CD4-positive, CD25-positive, alpha-beta regulatory T cell (primary cell): Measurements from ENCODE around the gene ZNF331. TPM values are rescaled to one million over a fixed set of nuclear protein-coding genes. Genes with fewer than 3 reads are reported as not detected.

Experiments
- ATAC-seq, 2 donors: fragments of 150-1000 bp; cut with Tn5 transposase; one replicate each; pipeline ENCODE4 v1.10.0; 2021; ENCODE audit warnings: low read depth in 2 of 2, moderate number of reproducible peaks in 2 of 2, moderate library complexity in 1 of 2
- DNase-seq, 3 donors: peaks; one replicate each; pipeline versions ENCODE4 v3.0.0 to v3.0.0-alpha.2; 2012 to 2022; ENCODE audit warnings: mixed read lengths in 1 of 3
- H3K27ac ChIP-seq: one replicate; pipeline ENCODE4 v1.7.0; 2013; ENCODE audit warnings: mild to moderate bottlenecking, low read length; ENCODE audit not compliant: insufficient read depth, poor library complexity, severe bottlenecking
- H3K27me3 ChIP-seq: one replicate; pipeline ENCODE4 v1.7.0; 2013; ENCODE audit warnings: low read length; ENCODE audit not compliant: control insufficient read depth, insufficient read depth
- H3K36me3 ChIP-seq: one replicate; pipeline ENCODE4 v1.7.0; 2013; ENCODE audit warnings: mild to moderate bottlenecking, low read length, moderate library complexity; ENCODE audit not compliant: control insufficient read depth, insufficient read depth
- H3K4me1 ChIP-seq: 2 replicates; pipeline ENCODE4 v1.7.0; 2013; ENCODE audit warnings: mild to moderate bottlenecking, low read length; ENCODE audit not compliant: insufficient read depth, control insufficient read depth, poor library complexity, severe bottlenecking
- H3K4me3 ChIP-seq: one replicate; pipeline ENCODE4 v1.7.0; 2013; ENCODE audit warnings: low read depth, mild to moderate bottlenecking, low read length, moderate library complexity
- H3K9me3 ChIP-seq, 2 experiments: 1 replicate in 1 of 2; 2 replicates in 1 of 2; pipeline ENCODE4 v1.7.0; 2013; ENCODE audit warnings: low read length in 2 of 2, mild to moderate bottlenecking in 1 of 2, moderate library complexity in 1 of 2; ENCODE audit not compliant: control insufficient read depth in 2 of 2
- H3K27ac Mint-ChIP-seq, 3 donors: one replicate each; pipeline ENCODE4 v1.8.0; 2020 to 2022; ENCODE audit warnings: mild to moderate bottlenecking in 3 of 3, mixed read lengths in 3 of 3, moderate library complexity in 2 of 3
- H3K27me3 Mint-ChIP-seq: one replicate; pipeline ENCODE4 v1.8.0; 2022; ENCODE audit warnings: mild to moderate bottlenecking, mixed read lengths
- H3K36me3 Mint-ChIP-seq: one replicate; pipeline ENCODE4 v1.8.0; 2020; ENCODE audit warnings: mixed read lengths
- H3K4me1 Mint-ChIP-seq, 4 donors: one replicate each; pipeline ENCODE4 v1.8.0; 2020 to 2022; ENCODE audit warnings: mixed read lengths in 4 of 4, mild to moderate bottlenecking in 1 of 4
- H3K4me3 Mint-ChIP-seq, 4 donors: one replicate each; pipeline ENCODE4 v1.8.0; 2020 to 2022; ENCODE audit warnings: mild to moderate bottlenecking in 4 of 4, mixed read lengths in 4 of 4, moderate library complexity in 3 of 4
- H3K9me3 Mint-ChIP-seq, 7 donors: one replicate each; pipeline ENCODE4 v1.8.0; 2020 to 2022; ENCODE audit warnings: mixed read lengths in 7 of 7, mild to moderate bottlenecking in 3 of 7, moderate library complexity in 2 of 7
- polyA plus RNA-seq, 4 donors: library from polyadenylated mRNA; unstranded; fragments of 300-500 nt; fragmentation: Illumina TruSeq; gene quantifications; one replicate each; pipeline ENCODE4 v1.2.3, GENCODE V29; 2021
- total RNA-seq: library from RNA; stranded (reverse); gene quantifications from one replicate; pipeline ENCODE4 v1.2.3, GENCODE V29; 2022

The ZNF331 gene
- total and polyA plus RNA-seq, 5 donors from 2014 or later = 27.9 to 504 (median 38.8) TPM

GRCh38 chr19:53595510-53595867, 57.5 kb downstream of the ZNF331 start:
- no peaks in the 10 kb centered on the region for H3K36me3 Mint-ChIP-seq
- Histone ChIP-seq H3K27me3 (no peaks in the 10 kb centered on the region), H3K4me3 (no peak overlapping the region), H3K9me3 (peaks cover 0 to 11% of the 10 kb centered on the region in 2 experiments), H3K4me1 (no peaks in the 10 kb centered on the region), H3K36me3 (no peaks in the 10 kb centered on the region), H3K27ac (no peak overlapping the region)
- no peak overlapping the region for H3K27ac Mint-ChIP-seq
- no peaks in the 10 kb centered on the region for H3K27me3 Mint-ChIP-seq
- peaks cover 0 to 7% (median 3%) of the 10 kb centered on the region in 7 donors for H3K9me3 Mint-ChIP-seq
- H3K4me3 Mint-ChIP-seq = no peak overlapping the region
- ATAC-seq = no peak
- no peaks in the 10 kb centered on the region for H3K4me1 Mint-ChIP-seq
- no peak for DNase-seq

- Mint-ChIP-seq H3K4me1 (no peaks in the 10 kb centered on the region), H3K27me3 (no peaks in the 10 kb centered on the region), H3K9me3 (peaks cover 0 to 7% (median 3%) of the 10 kb centered on the region in 7 donors), H3K4me3 (no peak overlapping the region), H3K36me3 (no peaks in the 10 kb centered on the region), H3K27ac (no peak overlapping the region)
- no peaks in the 10 kb centered on the region for H3K27me3 ChIP-seq
- ATAC-seq (no peak), DNase-seq (no peak)
- H3K4me1 ChIP-seq = no peaks in the 10 kb centered on the region
- no peak overlapping the region for H3K27ac ChIP-seq
- no peak overlapping the region for H3K4me3 ChIP-seq
- H3K36me3 ChIP-seq = no peaks in the 10 kb centered on the region
- H3K9me3 ChIP-seq = peaks cover 0 to 11% of the 10 kb centered on the region in 2 experiments
These were observed 58.1 kb downstream of the ZNF331 start for GRCh38 chr19:53596056-53596455.

GRCh38 chr19:53597023-53597422, 59.1 kb downstream of the ZNF331 start:
- Mint-ChIP-seq H3K27ac (no peak overlapping the region), H3K27me3 (no peaks in the 10 kb centered on the region), H3K9me3 (peaks cover 0 to 3% (median 0%) of the 10 kb centered on the region in 7 donors), H3K4me1 (no peaks in the 10 kb centered on the region), H3K4me3 (no peak overlapping the region), H3K36me3 (no peaks in the 10 kb centered on the region)
- ATAC-seq = no peak
- no peak for DNase-seq
- Histone ChIP-seq H3K27me3 (no peaks in the 10 kb centered on the region), H3K27ac (no peak overlapping the region), H3K4me1 (no peaks in the 10 kb centered on the region), H3K36me3 (no peaks in the 10 kb centered on the region), H3K4me3 (no peak overlapping the region), H3K9me3 (peaks cover 0 to 11% of the 10 kb centered on the region in 2 experiments)

- Mint-ChIP-seq H3K27ac (peak overlapping the region in 1 of 3 donors; percentile 57), H3K4me1 (no peaks in the 10 kb centered on the region), H3K27me3 (no peaks in the 10 kb centered on the region), H3K4me3 (no peak overlapping the region), H3K36me3 (no peaks in the 10 kb centered on the region), H3K9me3 (peaks cover 0 to 3% (median 0%) of the 10 kb centered on the region in 7 donors)
- Histone ChIP-seq H3K27me3 (no peaks in the 10 kb centered on the region), H3K27ac (no peak overlapping the region), H3K4me1 (no peaks in the 10 kb centered on the region), H3K4me3 (no peak overlapping the region), H3K9me3 (peaks cover 0 to 11% of the 10 kb centered on the region in 2 experiments), H3K36me3 (no peaks in the 10 kb centered on the region)
- ATAC-seq = no peak
- no peak for DNase-seq
These were observed 60.4 kb downstream of the ZNF331 start for GRCh38 chr19:53598361-53598760.

GRCh38 chr19:53600217-53600616, 62.3 kb downstream of the ZNF331 start:
- no peaks in the 10 kb centered on the region for H3K4me1 ChIP-seq
- no peak overlapping the region for H3K27ac Mint-ChIP-seq
- ATAC-seq = no peak

GRCh38 chr19:53606031-53606430, 68.1 kb downstream of the ZNF331 start:
- Histone ChIP-seq H3K27ac (no peak overlapping the region), H3K36me3 (no peaks in the 10 kb centered on the region), H3K9me3 (no peaks in the 10 kb centered on the region), H3K4me3 (no peak overlapping the region), H3K4me1 (no peaks in the 10 kb centered on the region), H3K27me3 (no peaks in the 10 kb centered on the region)
- no peak for DNase-seq
- H3K27me3 Mint-ChIP-seq = no peaks in the 10 kb centered on the region
- H3K27ac Mint-ChIP-seq = no peak overlapping the region
- H3K4me1 Mint-ChIP-seq = no peaks in the 10 kb centered on the region
- no peaks in the 10 kb centered on the region for H3K36me3 Mint-ChIP-seq
- no peak overlapping the region for H3K4me3 Mint-ChIP-seq
- ATAC-seq = no peak
- peaks cover 0 to 10% (median 0%) of the 10 kb centered on the region in 7 donors for H3K9me3 Mint-ChIP-seq

More at GRCh38 chr19:53600217-53600616, 62.3 kb downstream of the ZNF331 start:
- peaks cover 0 to 6% (median 0%) of the 10 kb centered on the region in 7 donors for H3K9me3 Mint-ChIP-seq
- DNase-seq = no peak
- Histone ChIP-seq H3K4me3 (no peak overlapping the region), H3K27me3 (no peaks in the 10 kb centered on the region), H3K36me3 (no peaks in the 10 kb centered on the region), H3K9me3 (no peaks in the 10 kb centered on the region), H3K27ac (no peak overlapping the region)
- H3K4me1 Mint-ChIP-seq = no peaks in the 10 kb centered on the region
- no peak overlapping the region for H3K4me3 Mint-ChIP-seq
- H3K36me3 Mint-ChIP-seq = no peaks in the 10 kb centered on the region
- no peaks in the 10 kb centered on the region for H3K27me3 Mint-ChIP-seq

GRCh38 chr19:53608381-53608780, 70.4 kb downstream of the ZNF331 start:
- peaks cover 0 to 5% of the 10 kb centered on the region in 2 experiments for H3K9me3 ChIP-seq
- no peaks in the 10 kb centered on the region for H3K27me3 Mint-ChIP-seq
- no peaks in the 10 kb centered on the region for H3K4me1 Mint-ChIP-seq
- no peaks in the 10 kb centered on the region for H3K4me1 ChIP-seq
- DNase-seq = no peak
- no peak overlapping the region for H3K27ac Mint-ChIP-seq
- no peaks in the 10 kb centered on the region for H3K27me3 ChIP-seq
- H3K4me3 Mint-ChIP-seq = no peak overlapping the region
- no peak for ATAC-seq
- H3K9me3 Mint-ChIP-seq = peaks cover 0 to 13% (median 4%) of the 10 kb centered on the region in 7 donors
- H3K27ac ChIP-seq = no peak overlapping the region
- no peaks in the 10 kb centered on the region for H3K36me3 Mint-ChIP-seq
- no peaks in the 10 kb centered on the region for H3K36me3 ChIP-seq
- no peak overlapping the region for H3K4me3 ChIP-seq

- Mint-ChIP-seq H3K4me1 (no peaks in the 10 kb centered on the region), H3K9me3 (peaks cover 0 to 7% (median 4%) of the 10 kb centered on the region in 7 donors)
These were observed 75.0 kb downstream of the ZNF331 start for GRCh38 chr19:53612762-53613526.

More at GRCh38 chr19:53612762-53613526, 75.0 kb downstream of the ZNF331 start:
- Histone ChIP-seq H3K4me1 (no peaks in the 10 kb centered on the region), H3K36me3 (no peaks in the 10 kb centered on the region), H3K9me3 (peaks cover 0 to 5% of the 10 kb centered on the region in 2 experiments), H3K4me3 (no peak overlapping the region), H3K27me3 (no peaks in the 10 kb centered on the region), H3K27ac (no peak overlapping the region)
- Mint-ChIP-seq H3K27ac (no peak overlapping the region), H3K27me3 (no peaks in the 10 kb centered on the region), H3K4me3 (peak overlapping the region in 1 of 4 donors; percentile 43), H3K36me3 (no peaks in the 10 kb centered on the region)
- no peak for DNase-seq
- no peak for ATAC-seq
